ENCODE results near the gene STARD9. TPM values are rescaled to one million over a fixed set of nuclear protein-coding genes. Genes with fewer than 3 reads are reported as not detected.

Gene STARD9
- total and polyA plus RNA-seq, 2 experiments from 2014 or later: 0.60 to 1.4 TPM

- H3K4me3 ChIP-seq: no peak overlapping the region
- H3K36me3 ChIP-seq (ENCODE audit: low read depth): no peaks in the 10 kb centered on the region
- DNase-seq: no peak
- H3K9ac ChIP-seq: no peak overlapping the region
- H2AFZ ChIP-seq: no peak overlapping the region
- peaks cover 6% of the 10 kb centered on the region for H3K4me1 ChIP-seq (ENCODE audit: insufficient read depth)
- no peaks in the 10 kb centered on the region for H4K20me1 ChIP-seq (ENCODE audit: insufficient read depth)
- H3K9me3 ChIP-seq (ENCODE audit: low read depth): no peaks in the 10 kb centered on the region
- WGBS, 2 experiments (ENCODE audit: low coverage in 1 of 2, low lambda C conversion rate in 2 of 2, missing lambda C conversion rate in 2 of 2): 96 to 100% methylated on average over 3 of the region's 3 CpGs
- H3K79me2 ChIP-seq (ENCODE audit: insufficient read depth): no peaks in the 10 kb centered on the region
- no peaks in the 10 kb centered on the region for H3F3A ChIP-seq (ENCODE audit: insufficient read depth)
- H3K27me3 ChIP-seq (replicated peaks; ENCODE audit: insufficient read depth): no peaks in the 10 kb centered on the region
- in situ Hi-C loops (cut with MboI): no loop called here
- H3K9me2 ChIP-seq (ENCODE audit: insufficient read depth): no peaks in the 10 kb centered on the region
- no peak overlapping the region for H3K4me2 ChIP-seq (ENCODE audit: unreplicated experiment)
- TF ChIP-seq EZH2 (IDR thresholded peaks at IDR 0.05; ENCODE audit: insufficient read depth, poor library complexity, severe bottlenecking) (no peak), EZH2phosphoT487 (IDR thresholded peaks at IDR 0.05; ENCODE audit: insufficient read depth, low read depth) (no peak)
- H3K27ac ChIP-seq: no peak overlapping the region
These were observed 27.1 kb downstream of the STARD9 start for GRCh38 chr15:42602501-42602900.

GRCh38 chr15:42603978-42604377 lies 28.6 kb downstream of the STARD9 start:
- in situ Hi-C loops (cut with MboI): no loop called here
- no peaks in the 10 kb centered on the region for H3K9me2 ChIP-seq (ENCODE audit: insufficient read depth)
- H3K9me3 ChIP-seq (ENCODE audit: low read depth): no peaks in the 10 kb centered on the region
- no peak for DNase-seq
- no peak overlapping the region for H3K4me3 ChIP-seq
- no peak overlapping the region for H3K4me2 ChIP-seq (ENCODE audit: unreplicated experiment)
- H2AFZ ChIP-seq: no peak overlapping the region
- no peak overlapping the region for H3K9ac ChIP-seq
- H3K79me2 ChIP-seq (ENCODE audit: insufficient read depth): no peaks in the 10 kb centered on the region
- no peaks in the 10 kb centered on the region for H4K20me1 ChIP-seq (ENCODE audit: insufficient read depth)
- H3K27ac ChIP-seq: no peak overlapping the region
- WGBS, 2 experiments (ENCODE audit: low coverage in 1 of 2, low lambda C conversion rate in 2 of 2, missing lambda C conversion rate in 2 of 2): 95 to 96% methylated on average over 2 of the region's 2 CpGs
- no peaks in the 10 kb centered on the region for H3F3A ChIP-seq (ENCODE audit: insufficient read depth)
- no peaks in the 10 kb centered on the region for H3K36me3 ChIP-seq (ENCODE audit: low read depth)
- H3K4me1 ChIP-seq (ENCODE audit: insufficient read depth): peaks cover 6% of the 10 kb centered on the region
- no peaks in the 10 kb centered on the region for H3K27me3 ChIP-seq (replicated peaks; ENCODE audit: insufficient read depth)
- TF ChIP-seq EZH2phosphoT487 (IDR thresholded peaks at IDR 0.05; ENCODE audit: insufficient read depth, low read depth): no peak
- no peak for TF ChIP-seq EZH2 (IDR thresholded peaks at IDR 0.05; ENCODE audit: insufficient read depth, poor library complexity, severe bottlenecking)

GRCh38 chr15:42604894-42605744 lies 29.7 kb downstream of the STARD9 start:
- in situ Hi-C loops (cut with MboI): no loop called here
- Histone ChIP-seq H3K9me3 (ENCODE audit: low read depth) (no peaks in the 10 kb centered on the region), H3K9ac (no peak overlapping the region), H3K4me3 (0 out of 2 replicates have a peak overlapping the region, but pooled peaks have one; percentile 2), H3K4me2 (ENCODE audit: unreplicated experiment) (peak overlapping the region; percentile 46), H3K27me3 (replicated peaks; ENCODE audit: insufficient read depth) (no peaks in the 10 kb centered on the region), H3K36me3 (ENCODE audit: low read depth) (no peaks in the 10 kb centered on the region), H2AFZ (peak overlapping the region; percentile 71), H3K9me2 (ENCODE audit: insufficient read depth) (no peaks in the 10 kb centered on the region), H4K20me1 (ENCODE audit: insufficient read depth) (no peaks in the 10 kb centered on the region), H3F3A (ENCODE audit: insufficient read depth) (no peaks in the 10 kb centered on the region), H3K27ac (no peak overlapping the region), H3K79me2 (ENCODE audit: insufficient read depth) (no peaks in the 10 kb centered on the region), H3K4me1 (ENCODE audit: insufficient read depth) (peaks cover 6% of the 10 kb centered on the region)
- peak; percentile 46 for DNase-seq
- TF ChIP-seq EZH2 (IDR thresholded peaks at IDR 0.05; ENCODE audit: insufficient read depth, poor library complexity, severe bottlenecking): no peak
- TF ChIP-seq EZH2phosphoT487 (IDR thresholded peaks at IDR 0.05; ENCODE audit: insufficient read depth, low read depth): no peak
- WGBS, 2 experiments (ENCODE audit: low coverage in 1 of 2, low lambda C conversion rate in 2 of 2, missing lambda C conversion rate in 2 of 2): 55 to 60% methylated on average over 8 of the region's 8 CpGs

- TF ChIP-seq EZH2 (IDR thresholded peaks at IDR 0.05; ENCODE audit: insufficient read depth, poor library complexity, severe bottlenecking) (no peak), EZH2phosphoT487 (IDR thresholded peaks at IDR 0.05; ENCODE audit: insufficient read depth, low read depth) (no peak)
- no peaks in the 10 kb centered on the region for H3K9me3 ChIP-seq (ENCODE audit: low read depth)
- H3K4me3 ChIP-seq: no peak overlapping the region
- peak overlapping the region; percentile 71 for H2AFZ ChIP-seq
- H3K4me2 ChIP-seq (ENCODE audit: unreplicated experiment): no peak overlapping the region
- H3K4me1 ChIP-seq (ENCODE audit: insufficient read depth): peaks cover 6% of the 10 kb centered on the region
- in situ Hi-C loops (cut with MboI): no loop called here
- H3K27me3 ChIP-seq (replicated peaks; ENCODE audit: insufficient read depth): no peaks in the 10 kb centered on the region
- no peak for DNase-seq
- H3K9me2 ChIP-seq (ENCODE audit: insufficient read depth): no peaks in the 10 kb centered on the region
- WGBS, 2 experiments (ENCODE audit: low coverage in 1 of 2, low lambda C conversion rate in 2 of 2, missing lambda C conversion rate in 2 of 2): 85 to 88% methylated on average over 3 of the region's 3 CpGs
- no peaks in the 10 kb centered on the region for H4K20me1 ChIP-seq (ENCODE audit: insufficient read depth)
- no peaks in the 10 kb centered on the region for H3K79me2 ChIP-seq (ENCODE audit: insufficient read depth)
- no peak overlapping the region for H3K27ac ChIP-seq
- no peaks in the 10 kb centered on the region for H3K36me3 ChIP-seq (ENCODE audit: low read depth)
- no peaks in the 10 kb centered on the region for H3F3A ChIP-seq (ENCODE audit: insufficient read depth)
- H3K9ac ChIP-seq: no peak overlapping the region
These were observed 30.4 kb downstream of the STARD9 start for GRCh38 chr15:42605796-42606195.

All from GM23248 (cell line).